H1 (cell line): ENCODE data around the gene PHF14. TPM values are rescaled to one million over a fixed set of nuclear protein-coding genes. Genes with fewer than 3 reads are reported as not detected.
"Not testable (repeated sequence)": the region's sequence is repeated elsewhere in the genome, so short reads cannot be mapped to it uniquely, and the experiment has no call there.

ENCODE experiments used
- CTCF ChIA-PET: fragments of 300-600 bp; sonication (Branson Sonifier 250); formaldehyde crosslinking; loops from one replicate; lab custom pipeline; 2021; ENCODE audit not compliant: partially characterized antibody; lab: Charles Lee
- POLR2A ChIA-PET: fragments of 300-600 bp; sonication (Branson Sonifier 250); formaldehyde crosslinking; loops from one replicate; lab custom pipeline; 2021; ENCODE audit warnings: inconsistent platforms; ENCODE audit not compliant: partially characterized antibody; lab: Charles Lee
- DNase-seq, 2 experiments: peaks; one replicate each; pipeline versions ENCODE4 v3.0.0 to v3.0.0-alpha.2; 2010 to 2022; ENCODE audit warnings: low spot score in 2 of 2, low read depth in 1 of 2, mixed read lengths in 1 of 2
- FAIRE-seq: peaks from 2 replicates; lab custom pipeline; 2011; peaks lifted over from hg19 to GRCh38; lab: Jason Lieb, UNC
- H2AFZ ChIP-seq: 2 replicates; pipeline ENCODE4 v1.8.1; 2012; ENCODE audit warnings: low read length, inconsistent platforms
- H2AK5ac ChIP-seq: 2 replicates; pipeline ENCODE4 v1.6.1; 2013; ENCODE audit warnings: low read depth, low read length
- H2BK120ac ChIP-seq: replicated peaks from 2 replicates; pipeline ENCODE3; 2013; ENCODE audit warnings: low read depth, low read length, inconsistent platforms
- H2BK12ac ChIP-seq: 2 replicates; pipeline ENCODE4 v1.6.1; 2013; ENCODE audit warnings: low read depth, low read length
- H2BK15ac ChIP-seq: 2 replicates; pipeline ENCODE4 v1.6.1; 2013; ENCODE audit warnings: low read length
- H2BK20ac ChIP-seq: 2 replicates; pipeline ENCODE4 v1.6.1; 2013; ENCODE audit warnings: low read length
- H2BK5ac ChIP-seq: 2 replicates; pipeline ENCODE4 v1.6.1; 2013; ENCODE audit warnings: low read depth, low read length
- H3K14ac ChIP-seq: 2 replicates; pipeline ENCODE4 v1.6.1; 2013; ENCODE audit warnings: inconsistent platforms; ENCODE audit not compliant: insufficient read length
- H3K18ac ChIP-seq: 2 replicates; pipeline ENCODE4 v1.6.1; 2013; ENCODE audit warnings: low read length; ENCODE audit errors: extremely low read depth
- H3K23ac ChIP-seq: 2 replicates; pipeline ENCODE4 v1.6.1; 2013; ENCODE audit warnings: inconsistent platforms; ENCODE audit not compliant: insufficient read length
- H3K23me2 ChIP-seq: 2 replicates; pipeline ENCODE4 v1.6.1; 2013; ENCODE audit warnings: low read depth, low read length
- H3K27ac ChIP-seq: 2 replicates; pipeline ENCODE4 v1.6.1; 2011; ENCODE audit warnings: low read depth, low read length, inconsistent platforms
- H3K27me3 ChIP-seq, 4 experiments: replicated peaks in 1 of 4; 1 replicate in 1 of 4; 2 replicates in 3 of 4; pipeline versions ENCODE4 v1.6.1 to v1.8.1; 2011 to 2013; ENCODE audit warnings: low read length in 3 of 4, mild to moderate bottlenecking in 3 of 4, inconsistent platforms in 2 of 4, mixed read lengths in 2 of 4, moderate library complexity in 1 of 4; ENCODE audit not compliant: control insufficient read depth in 3 of 4, insufficient read depth in 3 of 4; ENCODE audit errors: extremely low read depth in 1 of 4
- H3K36me3 ChIP-seq, 4 experiments: 2 replicates each; pipeline versions ENCODE4 v1.6.1 to v1.8.1; 2011 to 2013; ENCODE audit warnings: mild to moderate bottlenecking in 4 of 4, low read length in 3 of 4, moderate library complexity in 2 of 4, control low read depth in 1 of 4, inconsistent platforms in 1 of 4; ENCODE audit not compliant: insufficient read depth in 4 of 4, control insufficient read depth in 2 of 4
- H3K4ac ChIP-seq: replicated peaks from 2 replicates; pipeline ENCODE3; 2013; ENCODE audit warnings: low read length, low read depth, mixed read lengths, inconsistent platforms; ENCODE audit not compliant: insufficient read length
- H3K4me1 ChIP-seq, 4 experiments: replicated peaks in 1 of 4; 1 replicate in 1 of 4; 2 replicates in 3 of 4; pipeline versions ENCODE4 v1.6.1 to v1.8.1; 2011 to 2013; ENCODE audit warnings: low read length in 3 of 4, inconsistent platforms in 2 of 4, mixed read lengths in 1 of 4; ENCODE audit not compliant: insufficient read depth in 4 of 4, control insufficient read depth in 3 of 4
- H3K4me2 ChIP-seq, 2 experiments: 2 replicates each; pipeline versions ENCODE4 v1.6.1 to v1.8.1; 2011 to 2013; ENCODE audit warnings: low read depth in 2 of 2, low read length in 2 of 2, control low read depth in 1 of 2, inconsistent platforms in 1 of 2, mild to moderate bottlenecking in 1 of 2; ENCODE audit not compliant: insufficient read depth in 1 of 2
- H3K4me3 ChIP-seq, 4 experiments: fragments of 200-600, 300-600 bp in 1 of 4; sonication (generic), shearing (Covaris generic), sonication (Bioruptor Twin) in 1 of 4; 2 replicates each; pipeline versions ENCODE4 v1.5.1 to v1.8.1; 2011 to 2016; ENCODE audit warnings: low read length in 4 of 4, low read depth in 3 of 4, control low read depth in 2 of 4, inconsistent platforms in 2 of 4, mild to moderate bottlenecking in 2 of 4, mixed read lengths in 1 of 4, moderate library complexity in 1 of 4; ENCODE audit not compliant: insufficient read depth in 2 of 4; ENCODE audit errors: extremely low read depth in 1 of 4
- H3K56ac ChIP-seq: replicated peaks from 2 replicates; pipeline ENCODE3; 2013; ENCODE audit warnings: low read depth, mild to moderate bottlenecking, mixed read lengths, low read length, inconsistent platforms; ENCODE audit not compliant: insufficient read length
- H3K79me1 ChIP-seq: 2 replicates; pipeline ENCODE4 v1.6.1; 2013; ENCODE audit warnings: low read depth, low read length, control low read depth
- H3K79me2 ChIP-seq, 2 experiments: 2 replicates each; pipeline versions ENCODE4 v1.6.1 to v1.8.1; 2012 to 2013; ENCODE audit warnings: low read length in 2 of 2, mild to moderate bottlenecking in 2 of 2, inconsistent platforms in 1 of 2; ENCODE audit not compliant: insufficient read depth in 2 of 2, control insufficient read depth in 1 of 2
- H3K9ac ChIP-seq, 4 experiments: replicated peaks in 1 of 4; 1 replicate in 1 of 4; 2 replicates in 3 of 4; pipeline versions ENCODE4 v1.6.1 to v1.8.1; 2011 to 2013; ENCODE audit warnings: low read depth in 3 of 4, low read length in 3 of 4, control low read depth in 2 of 4, mild to moderate bottlenecking in 2 of 4, moderate library complexity in 2 of 4, inconsistent platforms in 1 of 4; ENCODE audit errors: extremely low read depth in 1 of 4
- H3K9me3 ChIP-seq, 2 experiments: 2 replicates each; pipeline versions ENCODE4 v1.6.1 to v1.8.1; 2012 to 2013; ENCODE audit warnings: mild to moderate bottlenecking in 2 of 2, moderate library complexity in 2 of 2, control low read depth in 1 of 2, inconsistent platforms in 1 of 2, low read depth in 1 of 2, low read length in 1 of 2, mixed read lengths in 1 of 2; ENCODE audit not compliant: insufficient read depth in 2 of 2
- H4K20me1 ChIP-seq, 2 experiments: replicated peaks in 1 of 2; 2 replicates each; pipeline versions ENCODE3 to v1.8.1; 2011 to 2013; ENCODE audit warnings: inconsistent platforms in 2 of 2, low read length in 2 of 2, mild to moderate bottlenecking in 1 of 2; ENCODE audit not compliant: insufficient read depth in 2 of 2, control insufficient read depth in 1 of 2
- H4K5ac ChIP-seq: 2 replicates; pipeline ENCODE4 v1.6.1; 2013; ENCODE audit warnings: low read length, low read depth, mixed read lengths, inconsistent platforms; ENCODE audit not compliant: insufficient read length
- H4K8ac ChIP-seq: 2 replicates; pipeline ENCODE4 v1.8.0; 2013; ENCODE audit warnings: mild to moderate bottlenecking, moderate library complexity, low read length, inconsistent platforms; ENCODE audit not compliant: insufficient read depth; ENCODE audit errors: extremely low read depth
- H4K91ac ChIP-seq: replicated peaks from 2 replicates; pipeline ENCODE3; 2013; ENCODE audit warnings: low read length, mixed read lengths, inconsistent platforms; ENCODE audit not compliant: insufficient read length
- CREB1 ChIP-seq: IDR thresholded peaks from 2 replicates; pipeline ENCODE4 v1.6.1; 2012; ENCODE audit warnings: inconsistent platforms
- WGBS, 2 experiments: shearing (Covaris generic) in 1 of 2; methylation state at CpG; one replicate each; pipeline versions ENCODE4 v1.1.6 to v1.1.7; 2013 to 2015; ENCODE audit warnings: low lambda C conversion rate in 2 of 2, mixed read lengths in 2 of 2, inconsistent platforms in 1 of 2, low coverage in 1 of 2, missing lambda C conversion rate in 1 of 2; ENCODE audit not compliant: insufficient replicate concordance in 2 of 2, insufficient coverage in 1 of 2, insufficient read length in 1 of 2; ENCODE audit errors: extremely low coverage in 1 of 2, missing lambda C conversion rate in 1 of 2; 5-methylcytosine and 5-hydroxymethylcytosine counted together
- polyA plus RNA-seq, 7 experiments: library from polyadenylated mRNA; depleted of rRNA in 3 of 7; stranded (reverse) in 5 of 7; unstranded in 2 of 7; fragments of >200 nt in 5 of 7; fragments of 200-250 nt in 2 of 7; gene quantifications; 1 replicate in 5 of 7; 2 replicates in 1 of 7; 4 replicates in 1 of 7; pipeline versions ENCODE4 v1.2.1 to v1.2.3, GENCODE V29; 2011 to 2013; ENCODE audit warnings: missing spikeins in 2 of 7, mixed read lengths in 2 of 7
- total RNA-seq: library from RNA; stranded (reverse); fragmentation: NEBNext Ultra II Directional; extraction: Animal tissue kit (Norgen Biotek cat#: 25700); gene quantifications from 2 replicates; pipeline ENCODE4 v1.2.1, GENCODE V29; 2021

Gene PHF14
- total and polyA plus RNA-seq, 2 of the 8 experiments (the other 6 are each of a cell fraction or from before 2014, with no cell fraction given): 17.9 to 70.6 TPM

DNA sequence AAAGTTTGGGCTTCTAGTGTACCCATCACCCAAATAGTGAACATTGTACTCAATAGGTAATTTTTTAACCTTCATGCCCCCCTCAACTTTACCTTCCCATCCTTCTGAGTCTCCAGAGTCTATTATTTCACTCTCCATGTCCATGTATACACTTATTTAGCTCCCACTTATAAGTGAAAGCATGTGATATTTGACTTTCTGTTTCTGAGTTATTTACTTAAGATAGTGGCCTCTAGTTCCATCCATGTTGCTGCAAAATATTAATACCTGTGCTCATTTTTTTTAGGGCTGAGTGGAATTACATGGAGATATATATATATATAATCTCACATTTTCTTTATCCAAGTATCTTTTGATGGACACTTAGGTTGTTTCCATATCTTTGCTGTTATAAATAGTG lies 21.1 kb upstream of the PHF14 start:
- no peaks in the 10 kb centered on the region for H3K27me3 ChIP-seq
- no peak overlapping the region for H2AK5ac ChIP-seq
- no peak overlapping the region for H3K18ac ChIP-seq
- H2BK120ac ChIP-seq: no peak overlapping the region
- no peak overlapping the region for H4K5ac ChIP-seq
- no peak overlapping the region for H2AFZ ChIP-seq
- H3K27ac ChIP-seq: no peak overlapping the region
- no peak overlapping the region for H2BK12ac ChIP-seq
- no peak overlapping the region for H3K14ac ChIP-seq
- no peak overlapping the region for H2BK15ac ChIP-seq
- DNase-seq (no peak), FAIRE-seq (no peak)
- H4K8ac ChIP-seq: no peak overlapping the region
- no peaks in the 10 kb centered on the region for H3K23me2 ChIP-seq
- ChIA-PET POLR2A (no interaction called here), CTCF (no interaction called here)
- no peak overlapping the region for H3K4me2 ChIP-seq
- H2BK5ac ChIP-seq: no peak overlapping the region
- H3K9ac ChIP-seq: no peak overlapping the region
- H3K9me3 ChIP-seq: peaks cover 22 to 31% of the 10 kb centered on the region in 2 experiments
- H3K56ac ChIP-seq: no peak overlapping the region
- no peak overlapping the region for H3K4ac ChIP-seq
- H3K36me3 ChIP-seq: peaks cover 0 to 7% (median 2%) of the 10 kb centered on the region in 4 experiments; a peak in 1 of 8 replicates
- H3K79me1 ChIP-seq: no peaks in the 10 kb centered on the region
- no peak overlapping the region for H3K4me3 ChIP-seq
- H3K79me2 ChIP-seq: no peaks in the 10 kb centered on the region
- TF ChIP-seq CREB1: no peak
- H4K20me1 ChIP-seq: no peaks in the 10 kb centered on the region
- no peak overlapping the region for H2BK20ac ChIP-seq
- no peaks in the 10 kb centered on the region for H3K4me1 ChIP-seq
- H3K23ac ChIP-seq: no peak overlapping the region
- no peak overlapping the region for H4K91ac ChIP-seq

DNA sequence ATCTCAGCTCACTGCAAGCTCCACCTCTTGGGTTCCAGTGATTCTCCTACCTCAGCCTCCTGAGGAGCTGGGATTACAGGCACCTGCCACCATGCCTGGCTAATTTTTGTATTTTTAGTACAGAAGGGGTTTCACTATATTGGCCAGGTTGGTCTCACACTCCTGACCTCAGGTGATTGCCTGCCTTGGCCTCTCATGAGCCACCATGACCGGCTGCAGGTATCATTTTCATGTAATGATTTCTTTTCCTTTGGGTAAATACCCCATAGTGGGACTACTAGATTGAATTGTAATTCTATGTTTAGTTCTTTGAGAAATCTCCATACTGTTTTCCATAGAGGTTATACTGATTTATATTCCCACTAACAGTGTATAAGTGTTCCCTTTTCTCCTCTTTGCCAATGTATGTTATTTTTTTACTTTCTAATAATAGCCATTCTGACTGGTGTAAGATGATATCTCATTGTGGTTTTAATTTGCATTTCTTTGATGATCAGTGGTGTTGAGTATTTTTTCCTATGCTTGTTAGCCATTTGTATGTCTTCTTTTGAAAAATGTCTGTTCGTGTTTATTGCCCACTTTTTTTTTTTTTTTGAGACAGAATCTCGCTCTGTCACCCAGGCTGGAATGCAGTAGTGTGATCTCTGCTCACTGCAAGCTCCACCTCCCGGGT lies 20.5 kb upstream of the PHF14 start:
- H3K4ac ChIP-seq, H3K4me3 ChIP-seq, H3K36me3 ChIP-seq, DNase-seq, H3K14ac ChIP-seq, H3K79me2 ChIP-seq, H2BK5ac ChIP-seq, H4K5ac ChIP-seq, H3K9ac ChIP-seq, H3K27ac ChIP-seq, H4K20me1 ChIP-seq, H3K27me3 ChIP-seq, H3K56ac ChIP-seq, H4K8ac ChIP-seq, H3K79me1 ChIP-seq, H2BK120ac ChIP-seq, H3K23ac ChIP-seq, H3K18ac ChIP-seq, POLR2A ChIA-PET, H3K4me1 ChIP-seq, H4K91ac ChIP-seq, H3K23me2 ChIP-seq, H2BK15ac ChIP-seq, CTCF ChIA-PET, H2AK5ac ChIP-seq, H3K4me2 ChIP-seq, H2AFZ ChIP-seq, H2BK20ac ChIP-seq, FAIRE-seq, H2BK12ac ChIP-seq: not testable (repeated sequence)
- peaks cover 22 to 31% of the 10 kb centered on the region in 2 experiments for H3K9me3 ChIP-seq
- WGBS, 2 experiments: 83% methylated on average over 4 of the region's 4 CpGs; no CpG with 5 or more reads in 1 of the 2 experiments
